OCI-LY3 (cell line): ENCODE results near the gene KLHL13.
"Not testable (repeated sequence)": the region's sequence is repeated elsewhere in the genome, so short reads cannot be mapped to it uniquely, and the experiment has no call there.

ENCODE experiments used
- H2AFZ ChIP-seq: fragments of 200-600, 300-600 bp; shearing (Covaris generic); 2 replicates; pipeline ENCODE4 v1.6.0; 2014; ENCODE audit warnings: antibody characterized with exemption, low read depth, low read length
- H3K27ac ChIP-seq: fragments of 200-600, 300-600 bp; sonication (generic); 2 replicates; pipeline ENCODE4 v1.5.1; 2014; ENCODE audit warnings: mild to moderate bottlenecking, low read length, moderate library complexity, mixed read lengths
- H3K27me3 ChIP-seq: fragments of 200-600, 300-600 bp; sonication (generic); 2 replicates; pipeline ENCODE4 v1.6.1; 2014; ENCODE audit warnings: low read depth, low read length, mixed read lengths
- H3K36me3 ChIP-seq: fragments of 200-600, 300-600 bp; sonication (generic); replicated peaks from 2 replicates; pipeline ENCODE3; 2014; ENCODE audit warnings: low read depth, low read length, mixed read lengths
- H3K4me1 ChIP-seq: fragments of 300-600, 200-600 bp; sonication (generic); 2 replicates; pipeline ENCODE4 v1.6.1; 2014; ENCODE audit warnings: low read length, mixed read lengths
- H3K4me2 ChIP-seq: fragments of 200-600, 300-600 bp; sonication (generic); 2 replicates; pipeline ENCODE4 v1.6.1; 2014; ENCODE audit warnings: low read length, mixed read lengths
- H3K4me3 ChIP-seq: fragments of 300-600, 200-600 bp; sonication (generic); 2 replicates; pipeline ENCODE4 v1.5.1; 2014; ENCODE audit warnings: antibody characterized with exemption, mild to moderate bottlenecking, low read length, moderate library complexity
- H3K79me2 ChIP-seq: fragments of 300-600, 200-600 bp; shearing (Covaris generic); 2 replicates; pipeline ENCODE4 v1.6.1; 2014; ENCODE audit warnings: mild to moderate bottlenecking, low read length, mixed read lengths
- H3K9ac ChIP-seq: fragments of 300-600, 200-600 bp; shearing (Covaris generic); 2 replicates; pipeline ENCODE4 v1.6.0; 2014; ENCODE audit warnings: mild to moderate bottlenecking, low read length, moderate library complexity
- H3K9me3 ChIP-seq: fragments of 200-600, 300-600 bp; shearing (Covaris generic); 2 replicates; pipeline ENCODE4 v1.6.1; 2014; ENCODE audit warnings: low read length, mixed read lengths; ENCODE audit not compliant: insufficient read depth
- H4K20me1 ChIP-seq: fragments of 200-600, 300-600 bp; sonication (generic); 2 replicates; pipeline ENCODE4 v1.6.1; 2016; ENCODE audit warnings: low read length, mixed read lengths; ENCODE audit not compliant: insufficient read depth
- CTCF ChIP-seq: fragments of 200-600, 300-600 bp; sonication (generic); IDR thresholded peaks from 2 replicates; pipeline ENCODE4 v1.5.1; 2014; ENCODE audit warnings: antibody characterized with exemption, low read length, low read depth
- EZH2phosphoT487 ChIP-seq: fragments of 200-600 bp; shearing (Covaris generic); IDR thresholded peaks from 2 replicates; pipeline ENCODE4 v1.6.1; 2018; ENCODE audit warnings: antibody characterized with exemption, mixed run types, low read depth

KLHL13 gene

DNA sequence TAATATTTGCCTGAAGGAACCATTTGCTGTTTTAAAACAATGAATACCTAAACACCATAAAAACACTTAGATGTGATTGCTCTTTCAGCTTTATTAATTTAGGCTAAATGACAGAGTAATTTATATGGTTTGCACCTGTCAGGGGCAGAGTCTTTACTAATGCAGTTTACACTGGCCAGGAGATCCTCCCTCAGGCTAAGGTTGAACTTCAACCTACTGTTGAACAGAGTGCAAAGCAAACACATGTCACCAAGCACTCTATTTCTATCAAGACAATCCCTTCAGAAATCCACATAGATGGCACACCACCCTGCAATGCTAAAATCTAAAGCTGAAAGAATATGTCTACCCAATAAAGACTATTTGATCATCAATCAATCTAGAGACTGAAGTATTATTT is 147.3 kb downstream of the KLHL13 start:
- no peaks in the 10 kb centered on the region for H3K27me3 ChIP-seq
- H2AFZ ChIP-seq, result no peak overlapping the region
- no peak overlapping the region for H3K4me2 ChIP-seq
- H3K79me2 ChIP-seq, result no peaks in the 10 kb centered on the region
- no peak for TF ChIP-seq CTCF
- no peak for TF ChIP-seq EZH2phosphoT487
- H4K20me1 ChIP-seq, result no peaks in the 10 kb centered on the region
- no peak overlapping the region for H3K27ac ChIP-seq
- H3K4me3 ChIP-seq, result no peak overlapping the region
- no peak overlapping the region for H3K9ac ChIP-seq
- H3K9me3 ChIP-seq, result no peaks in the 10 kb centered on the region
- H3K4me1 ChIP-seq, result no peaks in the 10 kb centered on the region
- H3K36me3 ChIP-seq, result no peaks in the 10 kb centered on the region

DNA sequence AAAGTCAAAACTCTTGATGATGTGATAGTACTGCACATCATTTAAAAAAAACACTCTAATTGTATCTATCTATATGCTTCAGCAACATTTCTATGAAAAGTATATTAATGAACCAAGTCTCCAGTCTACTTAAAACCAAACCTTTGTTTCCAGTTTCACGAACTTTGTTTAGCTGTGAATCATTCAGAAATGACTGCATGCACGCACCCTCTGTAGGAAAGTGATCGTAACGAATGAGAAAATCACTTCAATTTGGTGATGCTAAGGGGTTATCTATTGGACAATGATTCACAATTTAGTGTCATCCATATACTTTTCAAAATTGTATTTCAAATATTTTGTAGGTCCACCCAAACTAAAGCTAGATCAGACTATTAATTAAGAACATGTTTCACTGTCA is 157.6 kb downstream of the KLHL13 start:
- TF ChIP-seq EZH2phosphoT487 (no peak), CTCF (no peak)
- Histone ChIP-seq H3K4me2 (no peak overlapping the region), H3K27ac (no peak overlapping the region), H3K9me3 (no peaks in the 10 kb centered on the region), H2AFZ (no peak overlapping the region), H3K79me2 (no peaks in the 10 kb centered on the region), H4K20me1 (no peaks in the 10 kb centered on the region), H3K4me3 (no peak overlapping the region), H3K36me3 (no peaks in the 10 kb centered on the region), H3K4me1 (no peaks in the 10 kb centered on the region), H3K27me3 (no peaks in the 10 kb centered on the region), H3K9ac (no peak overlapping the region)

- H3K9me3 ChIP-seq, result no peaks in the 10 kb centered on the region
- no peak for TF ChIP-seq CTCF
- TF ChIP-seq EZH2phosphoT487, result no peak
- H2AFZ ChIP-seq, result no peak overlapping the region
These were observed 159.5 kb downstream of the KLHL13 start for GRCh38 chrX:117957128-117957527.

DNA sequence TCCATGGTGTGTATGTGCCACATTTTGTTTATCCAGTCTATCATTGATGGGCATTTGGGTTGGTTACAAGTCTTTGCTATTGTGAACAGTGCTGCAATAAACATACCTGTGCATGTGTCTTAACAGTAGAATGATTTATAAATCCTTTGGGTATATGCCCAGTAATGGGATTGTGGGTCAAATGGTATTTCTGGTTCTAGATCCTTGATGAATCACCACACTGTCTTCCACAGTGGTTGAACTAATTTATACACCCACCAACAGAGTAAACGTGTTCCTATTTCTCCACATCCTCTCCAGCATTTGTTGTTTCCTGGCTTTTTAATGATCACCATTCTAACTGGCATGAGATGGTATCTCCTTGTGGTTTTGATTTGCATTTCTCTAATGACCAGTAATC is 177.3 kb downstream of the KLHL13 start:
- H3K4me3 ChIP-seq, H3K9me3 ChIP-seq, H3K27me3 ChIP-seq, H3K36me3 ChIP-seq, H3K9ac ChIP-seq, H4K20me1 ChIP-seq, H3K4me2 ChIP-seq, H2AFZ ChIP-seq, H3K4me1 ChIP-seq, H3K79me2 ChIP-seq, H3K27ac ChIP-seq: not testable (repeated sequence)

More at GRCh38 chrX:117957128-117957527, 159.5 kb downstream of the KLHL13 start:
- no peaks in the 10 kb centered on the region for H3K27me3 ChIP-seq
- no peaks in the 10 kb centered on the region for H3K4me1 ChIP-seq
- no peak overlapping the region for H3K9ac ChIP-seq
- no peaks in the 10 kb centered on the region for H4K20me1 ChIP-seq
- no peaks in the 10 kb centered on the region for H3K79me2 ChIP-seq
- H3K4me2 ChIP-seq, result no peak overlapping the region
- H3K36me3 ChIP-seq, result no peaks in the 10 kb centered on the region
- H3K27ac ChIP-seq, result no peak overlapping the region
- H3K4me3 ChIP-seq, result no peak overlapping the region

- Histone ChIP-seq H2AFZ (no peak overlapping the region), H3K36me3 (no peaks in the 10 kb centered on the region), H3K9ac (no peak overlapping the region), H3K27ac (no peak overlapping the region), H3K79me2 (no peaks in the 10 kb centered on the region), H4K20me1 (no peaks in the 10 kb centered on the region), H3K4me1 (no peaks in the 10 kb centered on the region), H3K27me3 (no peaks in the 10 kb centered on the region), H3K4me2 (no peak overlapping the region), H3K4me3 (no peak overlapping the region), H3K9me3 (no peaks in the 10 kb centered on the region)
- no peak for TF ChIP-seq CTCF
- TF ChIP-seq EZH2phosphoT487, result no peak
These were observed 180.5 kb downstream of the KLHL13 start for GRCh38 chrX:117936118-117936517.

DNA sequence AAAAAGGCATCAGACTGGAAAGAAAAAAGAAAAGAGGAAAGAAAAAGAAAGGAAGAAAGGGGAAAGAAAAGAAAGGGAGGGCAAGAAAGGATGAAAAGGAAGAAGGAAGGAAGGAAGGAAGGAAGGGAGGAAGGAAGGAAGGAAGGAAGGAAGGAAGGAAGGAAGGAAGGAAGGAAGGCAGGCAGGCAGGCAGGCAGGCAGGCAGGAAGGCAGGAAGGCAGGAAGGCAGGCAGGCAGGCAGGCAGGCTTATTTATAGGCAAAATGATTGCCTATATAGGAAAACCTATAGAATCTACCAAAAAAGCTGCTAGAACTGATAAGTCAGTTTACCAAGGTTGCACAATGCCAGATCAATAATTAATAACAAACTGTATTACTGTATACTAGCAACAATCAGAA is 186.5 kb downstream of the KLHL13 start:
- H3K36me3 ChIP-seq, H3K4me2 ChIP-seq, H3K9ac ChIP-seq, H3K27ac ChIP-seq, H2AFZ ChIP-seq, H4K20me1 ChIP-seq, H3K79me2 ChIP-seq, H3K9me3 ChIP-seq, H3K4me3 ChIP-seq, H3K27me3 ChIP-seq, H3K4me1 ChIP-seq: not testable (repeated sequence)
